GM21825 (cell line): ENCODE results near the gene NPHP1.
"Not testable (repeated sequence)": the region's sequence is repeated elsewhere in the genome, so short reads cannot be mapped to it uniquely, and the experiment has no call there.

Experiments
- ATAC-seq: cut with Tn5 transposase; IDR thresholded peaks from one replicate; pipeline ENCODE4 v1.9.1; 2021; ENCODE audit warnings: mild to moderate bottlenecking, moderate library complexity; ENCODE audit not compliant: unreplicated experiment

NPHP1 gene

GRCh38 chr2:110198016-110198415 lies 6.8 kb downstream of the NPHP1 start:
- ATAC-seq = no peak

DNA sequence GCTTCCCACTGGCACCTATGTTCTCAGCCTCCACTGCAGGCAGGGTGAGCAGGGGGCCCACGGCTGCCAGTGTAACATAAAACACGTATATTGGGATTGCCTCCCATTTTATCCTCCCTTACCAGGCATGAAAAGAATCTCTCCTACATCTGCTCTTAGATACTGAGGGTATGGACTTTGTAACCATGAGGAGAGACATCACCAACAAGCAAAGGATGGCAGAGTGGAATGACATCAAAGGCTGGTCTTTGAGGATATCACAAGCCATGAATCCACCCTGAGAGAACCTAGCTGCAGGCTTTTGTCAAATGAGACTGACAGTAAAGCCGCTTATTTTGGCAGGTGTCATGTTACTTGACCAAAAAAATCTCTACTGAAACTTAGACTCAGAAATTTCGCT lies 7.4 kb downstream of the NPHP1 start:
- no peak for ATAC-seq

- not testable (repeated sequence) for ATAC-seq
Measured at GRCh38 chr2:110190169-110190568, 14.6 kb downstream of the NPHP1 start.

DNA sequence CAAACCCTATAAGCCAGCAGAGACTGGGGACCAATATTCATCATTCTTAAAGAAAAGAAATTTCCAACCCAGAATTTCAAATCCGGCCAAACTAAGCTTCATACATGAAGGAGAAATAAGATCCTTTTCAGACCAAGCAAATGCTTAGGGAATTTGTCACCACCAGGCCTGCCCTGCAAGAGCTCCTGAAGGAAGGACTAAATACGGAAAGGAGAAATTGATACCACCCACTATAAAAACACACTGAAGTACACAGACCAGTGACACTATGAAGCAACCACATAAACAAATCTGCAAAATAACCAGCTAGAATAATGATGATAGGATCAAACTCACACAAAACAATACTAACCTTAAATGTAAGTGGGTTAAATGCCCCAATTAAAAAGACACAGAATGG lies 22.4 kb downstream of the NPHP1 start:
- ATAC-seq = no peak

DNA sequence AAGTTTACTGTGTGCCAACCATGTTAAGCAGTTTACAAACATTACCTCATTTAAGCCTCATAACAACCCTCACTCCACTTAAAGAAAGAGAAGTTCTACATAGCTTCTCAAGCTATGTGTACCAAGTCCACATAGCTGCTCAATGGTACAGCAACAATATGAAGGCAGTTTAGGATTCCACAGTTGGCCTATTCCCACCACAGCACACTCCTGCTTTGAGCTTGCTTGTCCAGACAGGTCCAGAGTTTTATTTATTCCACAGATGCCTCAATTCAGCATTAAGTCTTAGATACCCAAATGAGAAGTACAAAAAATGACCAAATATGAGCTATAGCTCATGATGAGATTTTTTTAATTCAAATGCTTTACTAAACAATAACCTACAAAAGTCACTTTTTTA lies 24.8 kb downstream of the NPHP1 start:
- ATAC-seq = no peak

DNA sequence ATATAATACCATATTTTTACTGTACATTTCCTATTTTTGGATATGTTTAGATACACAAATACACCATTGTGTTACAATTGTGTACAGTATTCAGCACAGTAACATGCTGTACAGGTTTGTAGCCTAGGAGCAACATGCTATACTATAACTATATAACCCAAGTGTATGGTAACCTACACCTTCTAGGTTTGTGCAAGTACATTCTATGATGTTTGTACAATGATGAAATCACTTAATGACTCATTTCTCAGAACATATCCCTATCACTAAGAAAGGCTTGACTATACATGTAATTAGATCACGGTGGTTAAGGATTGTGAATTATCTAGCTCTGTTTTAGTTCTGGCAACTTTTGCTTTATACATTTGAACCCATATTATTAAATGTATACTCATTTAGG lies 31.3 kb downstream of the NPHP1 start:
- ATAC-seq = no peak

DNA sequence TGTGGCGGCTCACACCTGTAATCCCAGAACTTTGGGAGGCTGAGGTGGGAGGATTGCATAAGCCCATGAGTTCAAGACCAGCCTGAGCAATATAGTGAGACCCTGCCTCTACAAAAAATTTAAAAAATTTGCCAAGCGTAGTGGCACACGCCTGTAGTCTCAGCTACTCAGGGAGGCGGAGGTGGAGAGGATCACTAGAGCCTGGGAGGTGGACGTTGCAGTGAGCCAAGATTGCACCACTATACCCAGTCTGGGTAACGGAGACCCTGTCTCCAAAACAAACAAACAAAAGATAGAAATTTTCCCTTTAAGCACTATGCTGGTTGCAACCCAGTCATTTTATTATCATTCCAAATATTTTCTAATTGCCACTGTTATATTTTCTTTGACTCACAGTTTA lies 32.3 kb downstream of the NPHP1 start:
- no peak for ATAC-seq

- no peak for ATAC-seq
Measured at GRCh38 chr2:110170102-110170501, 34.7 kb downstream of the NPHP1 start.

- ATAC-seq = no peak
Measured at GRCh38 chr2:110167326-110168000, 37.4 kb downstream of the NPHP1 start.

GRCh38 chr2:110166266-110166665 lies 38.5 kb downstream of the NPHP1 start:
- ATAC-seq = no peak

- peak; percentile 69 for ATAC-seq
Measured at GRCh38 chr2:110157153-110157793, 47.5 kb downstream of the NPHP1 start.

GRCh38 chr2:110154828-110155227 lies 50.0 kb downstream of the NPHP1 start:
- ATAC-seq = not testable (repeated sequence)

DNA sequence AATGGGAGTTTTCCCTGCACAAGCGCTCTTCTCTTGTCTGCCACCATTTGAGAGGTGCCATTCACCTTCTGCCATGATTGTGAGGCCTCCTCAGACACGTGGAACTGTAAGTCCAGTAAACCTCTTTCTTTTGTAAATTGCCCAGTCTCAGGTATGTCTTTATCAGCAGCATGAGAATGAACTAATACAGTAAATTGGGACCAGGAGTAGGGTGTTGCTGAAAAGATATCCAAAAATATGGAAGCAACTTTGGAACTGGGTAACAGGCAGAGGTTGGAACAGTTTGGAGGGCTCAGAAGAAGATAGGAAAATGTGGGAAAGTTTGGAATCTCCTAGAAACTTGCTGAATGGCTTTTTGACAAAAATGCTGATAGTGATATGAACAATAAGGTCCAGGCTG lies 50.6 kb downstream of the NPHP1 start:
- not testable (repeated sequence) for ATAC-seq

GRCh38 chr2:110153416-110153815 lies 51.4 kb downstream of the NPHP1 start:
- ATAC-seq = no peak

- no peak for ATAC-seq
Measured at GRCh38 chr2:110152943-110153342, 51.9 kb downstream of the NPHP1 start.

DNA sequence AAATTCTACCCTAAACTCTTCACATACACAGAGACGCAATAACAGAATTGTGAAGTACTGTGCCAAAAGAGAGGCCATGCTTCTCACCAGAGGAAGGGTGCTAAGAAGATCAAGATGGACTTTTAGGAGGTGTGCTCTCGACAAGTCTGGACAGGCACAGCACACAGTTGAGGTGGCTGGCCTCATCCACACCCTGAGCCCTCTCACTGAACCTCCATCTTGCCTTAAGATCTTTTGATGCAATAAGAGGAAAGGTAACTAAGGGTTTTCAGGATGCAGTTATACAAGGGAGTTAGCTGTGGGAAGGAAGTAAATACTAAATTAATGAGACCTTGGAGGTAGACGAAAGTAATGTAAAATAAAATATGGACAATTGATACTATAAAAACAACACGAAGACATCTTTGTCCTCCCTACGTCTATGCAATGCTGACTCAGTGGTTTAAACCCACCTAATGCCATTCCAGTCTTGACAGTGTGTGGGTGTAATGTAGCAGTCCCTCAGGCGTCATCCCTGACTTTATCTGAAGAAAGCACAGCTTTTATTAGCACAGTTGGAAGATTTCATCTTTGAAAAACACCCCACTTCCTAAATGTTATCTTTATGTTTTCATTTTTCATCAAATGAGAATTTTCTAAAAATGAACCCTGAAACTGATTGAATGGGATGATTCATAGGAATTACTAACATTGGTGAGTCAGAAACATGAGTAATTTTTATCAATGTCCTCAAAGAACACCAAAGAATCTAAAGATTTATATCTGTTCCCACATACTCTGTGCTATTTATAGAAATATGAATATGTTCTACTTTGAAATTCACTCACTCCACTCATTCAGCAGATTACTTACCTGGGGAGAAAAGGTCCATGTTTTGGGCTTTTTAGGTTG lies 55.2 kb downstream of the NPHP1 start:
- ATAC-seq = no peak

DNA sequence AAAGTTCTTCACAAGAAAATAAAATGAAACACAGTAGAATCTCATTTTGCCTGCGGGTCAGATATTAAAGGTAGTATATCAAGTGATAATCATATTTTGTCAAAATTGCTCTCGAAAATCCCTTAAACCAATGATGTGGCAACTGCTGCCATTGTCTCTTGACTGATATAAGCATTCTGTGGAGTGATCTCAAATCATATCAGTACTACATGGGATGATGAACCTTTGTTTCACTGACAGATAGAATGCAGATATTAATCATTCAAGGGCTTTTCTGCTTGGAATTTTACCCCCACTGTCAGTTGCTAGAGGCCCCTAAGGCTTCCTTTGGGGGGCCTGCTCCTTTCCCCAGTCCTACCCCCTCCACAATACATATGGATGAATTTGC lies 57.9 kb downstream of the NPHP1 start:
- no peak for ATAC-seq

DNA sequence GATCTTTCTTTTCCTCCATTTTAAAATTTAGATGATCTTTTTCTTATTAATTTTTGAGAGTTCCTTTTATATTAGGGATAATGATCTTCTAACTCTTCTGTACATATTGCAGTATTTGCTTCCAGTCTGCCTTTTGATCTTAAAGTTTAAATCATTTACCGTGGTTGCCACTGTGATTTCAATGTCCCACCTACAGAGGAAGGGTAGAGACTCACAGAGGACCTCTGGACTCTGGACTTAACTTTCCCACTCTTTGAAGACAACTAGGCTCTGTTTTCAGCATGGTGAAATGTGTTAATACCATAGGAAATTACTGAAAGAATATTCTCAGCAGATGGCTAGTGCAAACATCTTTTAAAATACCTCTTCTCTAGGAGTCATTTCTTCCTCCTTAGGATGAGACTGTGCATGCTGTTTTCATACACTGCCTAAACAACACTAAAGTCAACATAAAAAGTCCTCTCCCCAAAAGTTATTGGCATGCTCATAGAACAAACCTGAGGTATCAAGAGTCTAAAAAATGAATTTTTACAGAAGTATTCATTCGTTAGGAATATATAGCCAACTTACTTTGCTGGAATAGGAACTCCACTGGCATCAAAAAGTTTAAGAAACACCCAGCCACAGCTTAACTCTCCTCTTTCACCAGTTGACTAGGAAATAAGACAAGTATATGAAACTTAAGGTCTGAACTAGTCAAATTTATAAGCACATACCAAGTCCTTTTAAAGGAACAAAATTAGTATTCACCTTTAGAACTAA lies 58.4 kb downstream of the NPHP1 start:
- no peak for ATAC-seq

GRCh38 chr2:110143982-110144381 lies 60.8 kb downstream of the NPHP1 start:
- ATAC-seq = no peak

DNA sequence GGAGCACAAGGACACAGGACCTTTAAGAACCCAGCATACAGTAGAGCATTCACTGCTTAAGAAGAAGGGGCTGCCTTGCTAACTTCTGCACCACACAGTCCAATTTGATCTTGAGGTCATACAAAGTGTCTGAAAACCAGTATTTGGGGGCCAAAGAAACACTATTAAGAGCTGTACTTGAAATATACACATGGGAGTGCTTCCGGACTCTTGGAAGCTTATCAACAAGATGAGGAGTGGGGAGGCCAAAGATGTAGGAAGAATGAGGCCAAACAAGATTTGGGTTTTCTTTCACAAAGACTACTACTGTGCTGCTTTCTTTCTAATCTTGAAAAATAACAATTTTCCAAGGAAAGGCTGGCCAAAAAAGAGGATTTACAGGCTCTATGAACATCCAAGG lies 64.4 kb downstream of the NPHP1 start:
- no peak for ATAC-seq

- ATAC-seq = no peak
Measured at GRCh38 chr2:110134025-110134424, 70.8 kb downstream of the NPHP1 start.
